Caco-2 (cell line): Measurements from ENCODE around the gene ACER3. TPM values are rescaled to one million over a fixed set of nuclear protein-coding genes. Genes with fewer than 3 reads are reported as not detected.

ENCODE experiments used
- BruUV-seq: library from RNA; stranded (reverse); fragments of 400-500 nt; replicated peaks from 2 replicates; lab custom pipeline; 2021; lab: Mats Ljungman, UMichigan
- CTCF ChIA-PET: fragments of 300-600 bp; sonication (Branson Sonifier 250); formaldehyde crosslinking; loops from one replicate; lab custom pipeline; 2022; ENCODE audit warnings: antibody characterized with exemption; lab: Charles Lee
- POLR2A ChIA-PET: fragments of 300-600 bp; sonication (Branson Sonifier 250); formaldehyde crosslinking; loops from one replicate; lab custom pipeline; 2022; ENCODE audit warnings: antibody characterized with exemption; lab: Charles Lee
- DNase-seq, 2 experiments: peaks; one replicate each; pipeline versions ENCODE4 v3.0.0 to v3.0.0-alpha.2; 2020 to 2022
- H3K27me3 ChIP-seq: replicated peaks from 2 replicates; pipeline ENCODE4 v1.6.0; 2011; ENCODE audit warnings: low read length; ENCODE audit not compliant: control insufficient read depth, insufficient read depth
- H3K36me3 ChIP-seq: 2 replicates; pipeline ENCODE4 v1.5.1; 2011; ENCODE audit warnings: low read length; ENCODE audit not compliant: control insufficient read depth, insufficient read depth
- H3K4me1 ChIP-seq: fragments of 250-450 bp; sonication (Bioruptor Pico); 2 replicates; pipeline ENCODE4 v1.5.1; 2020; ENCODE audit warnings: mild to moderate bottlenecking
- H3K4me3 ChIP-seq: 2 replicates; pipeline ENCODE4 v1.5.1; 2011; ENCODE audit warnings: low read depth, mild to moderate bottlenecking, control low read depth, low read length
- H3K9me3 ChIP-seq: fragments of 250-450 bp; sonication (Bioruptor Pico); 2 replicates; pipeline ENCODE4 v1.5.1; 2020; ENCODE audit warnings: mild to moderate bottlenecking, moderate library complexity
- H3K27ac Mint-ChIP-seq: one replicate; pipeline ENCODE4 v1.8.0; 2022; ENCODE audit warnings: mixed read lengths; ENCODE audit not compliant: unreplicated experiment
- H3K27me3 Mint-ChIP-seq: one replicate; pipeline ENCODE4 v1.8.0; 2022; ENCODE audit warnings: mixed read lengths; ENCODE audit not compliant: insufficient read depth, unreplicated experiment
- H3K36me3 Mint-ChIP-seq: one replicate; pipeline ENCODE4 v1.8.0; 2022; ENCODE audit warnings: mild to moderate bottlenecking, mixed read lengths; ENCODE audit not compliant: insufficient read depth, unreplicated experiment
- H3K4me1 Mint-ChIP-seq: one replicate; pipeline ENCODE4 v1.8.0; 2022; ENCODE audit warnings: low read depth, mixed read lengths; ENCODE audit not compliant: unreplicated experiment
- H3K4me3 Mint-ChIP-seq: one replicate; pipeline ENCODE4 v1.8.0; 2022; ENCODE audit warnings: mild to moderate bottlenecking, moderate library complexity, mixed read lengths; ENCODE audit not compliant: unreplicated experiment
- H3K9me3 Mint-ChIP-seq: one replicate; pipeline ENCODE4 v1.8.0; 2022; ENCODE audit warnings: mixed read lengths; ENCODE audit not compliant: unreplicated experiment
- intact Hi-C: fragments of 100-400 bp; cut with micrococcal nuclease; formaldehyde crosslinking; loops from one replicate; pipeline ENCODE4 v1.10.0; 2022; ENCODE audit not compliant: unreplicated experiment
- total RNA-seq: library from RNA; stranded (reverse); gene quantifications from 2 replicates; pipeline ENCODE4 v1.2.3, GENCODE V29; 2022
- TF ChIP-seq, protein P1 (sequence below), 2 experiments: fragments of 200-600 bp in 1 of 2; IDR thresholded peaks; 1 replicate in 1 of 2; 2 replicates in 1 of 2; pipeline versions ENCODE4 v1.5.1 to v1.8.0; 2011 to 2022; ENCODE audit warnings: antibody characterized with exemption in 1 of 2, control low read depth in 1 of 2, inconsistent platforms in 1 of 2, low read depth in 1 of 2, low read length in 1 of 2, mild to moderate bottlenecking in 1 of 2, moderate library complexity in 1 of 2; ENCODE audit not compliant: insufficient read depth in 1 of 2, severe bottlenecking in 1 of 2, unreplicated experiment in 1 of 2

The ACER3 gene
- total RNA-seq, 1 experiment from 2014 or later: 37.5 TPM

DNA sequence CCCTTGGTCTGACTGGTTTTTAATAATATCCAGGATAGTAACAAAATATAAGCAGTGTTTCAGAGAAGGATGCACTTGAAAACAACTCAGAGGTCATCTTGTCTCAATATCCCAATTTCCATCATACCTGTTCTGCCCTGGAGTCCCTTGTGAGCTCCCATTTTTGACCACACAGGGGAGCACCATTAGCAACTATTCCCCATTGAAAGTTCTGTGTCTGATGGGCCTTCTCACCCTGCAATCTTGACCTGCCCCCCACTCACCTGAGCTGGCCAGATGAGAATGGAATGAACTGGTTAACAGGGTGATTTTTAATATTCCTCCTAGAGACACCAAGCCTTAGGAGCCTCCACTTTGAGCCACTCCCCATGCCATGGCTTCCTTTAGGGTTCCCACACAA, 202.2 kb downstream of the ACER3 start:
- Mint-ChIP-seq H3K36me3 (peaks cover 9% of the 10 kb centered on the region), H3K9me3 (peaks cover 9% of the 10 kb centered on the region), H3K27me3 (no peaks in the 10 kb centered on the region), H3K4me1 (peaks cover 33% of the 10 kb centered on the region), H3K4me3 (no peak overlapping the region), H3K27ac (peak overlapping the region; percentile 65)
- ChIA-PET POLR2A (no interaction called here), CTCF (interaction anchor here (0.5 to 4.1 kb wide), 12 partner anchors 10 to 329 kb away, joined by 3 to 47 read pairs (median 4); no protein-coding TSS in a partner anchor)
- Histone ChIP-seq H3K9me3 (peaks cover 20% of the 10 kb centered on the region), H3K36me3 (no peaks in the 10 kb centered on the region), H3K27me3 (no peaks in the 10 kb centered on the region), H3K4me1 (peaks cover 24% of the 10 kb centered on the region), H3K4me3 (no peak overlapping the region)
- no TSS peak for BruUV-seq
- peak in 1 of 2 experiments; percentile 43 for DNase-seq
- intact Hi-C loops: no loop called here
- TF ChIP-seq, protein P1, sequence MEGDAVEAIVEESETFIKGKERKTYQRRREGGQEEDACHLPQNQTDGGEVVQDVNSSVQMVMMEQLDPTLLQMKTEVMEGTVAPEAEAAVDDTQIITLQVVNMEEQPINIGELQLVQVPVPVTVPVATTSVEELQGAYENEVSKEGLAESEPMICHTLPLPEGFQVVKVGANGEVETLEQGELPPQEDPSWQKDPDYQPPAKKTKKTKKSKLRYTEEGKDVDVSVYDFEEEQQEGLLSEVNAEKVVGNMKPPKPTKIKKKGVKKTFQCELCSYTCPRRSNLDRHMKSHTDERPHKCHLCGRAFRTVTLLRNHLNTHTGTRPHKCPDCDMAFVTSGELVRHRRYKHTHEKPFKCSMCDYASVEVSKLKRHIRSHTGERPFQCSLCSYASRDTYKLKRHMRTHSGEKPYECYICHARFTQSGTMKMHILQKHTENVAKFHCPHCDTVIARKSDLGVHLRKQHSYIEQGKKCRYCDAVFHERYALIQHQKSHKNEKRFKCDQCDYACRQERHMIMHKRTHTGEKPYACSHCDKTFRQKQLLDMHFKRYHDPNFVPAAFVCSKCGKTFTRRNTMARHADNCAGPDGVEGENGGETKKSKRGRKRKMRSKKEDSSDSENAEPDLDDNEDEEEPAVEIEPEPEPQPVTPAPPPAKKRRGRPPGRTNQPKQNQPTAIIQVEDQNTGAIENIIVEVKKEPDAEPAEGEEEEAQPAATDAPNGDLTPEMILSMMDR (IDR thresholded peaks at IDR 0.05; ENCODE audit: insufficient read depth in 1 of 2, low read depth in 1 of 2, low read length in 1 of 2, severe bottlenecking in 1 of 2, unreplicated experiment in 1 of 2): peak in 1 of 2 experiments; percentile 40

DNA sequence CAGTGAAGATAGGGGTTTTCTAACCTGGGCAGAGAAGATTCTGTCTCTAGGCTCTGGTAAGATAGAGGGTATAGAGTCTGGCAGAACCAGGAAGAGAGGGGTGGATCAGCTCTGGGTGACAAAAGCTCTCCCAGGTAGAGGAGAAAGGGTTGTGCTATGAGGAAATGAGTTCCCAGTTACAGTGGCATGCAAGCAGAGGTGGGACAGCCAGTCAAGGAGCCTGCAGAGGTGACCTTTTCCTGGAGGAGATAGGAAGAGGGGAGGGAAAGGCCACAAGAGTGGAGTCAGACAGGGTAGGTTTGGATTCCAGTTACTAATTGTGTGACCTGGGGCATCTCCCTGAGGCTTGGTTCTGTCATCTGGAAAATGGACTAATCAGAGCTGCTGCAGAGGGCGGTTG, 202.7 kb downstream of the ACER3 start:
- peaks cover 15% of the 10 kb centered on the region; the same call in 1 of the 2 replicates for H3K9me3 ChIP-seq
- Mint-ChIP-seq H3K27ac (peak overlapping the region; percentile 65), H3K27me3 (no peaks in the 10 kb centered on the region), H3K36me3 (peaks cover 9% of the 10 kb centered on the region), H3K9me3 (peaks cover 9% of the 10 kb centered on the region), H3K4me1 (peaks cover 33% of the 10 kb centered on the region), H3K4me3 (no peak overlapping the region)
- no peaks in the 10 kb centered on the region for H3K36me3 ChIP-seq
- intact Hi-C loops: no loop called here
- CTCF ChIA-PET: interaction anchor here (0.5 to 4.1 kb wide), 11 partner anchors 10 to 329 kb away, joined by 3 to 47 read pairs (median 4); no protein-coding TSS in a partner anchor
- DNase-seq: peak in 1 of 2 experiments; percentile 44
- BruUV-seq: no TSS peak
- no peak overlapping the region for H3K4me3 ChIP-seq
- TF ChIP-seq, protein P1 (IDR thresholded peaks at IDR 0.05; ENCODE audit: insufficient read depth in 1 of 2, low read depth in 1 of 2, low read length in 1 of 2, severe bottlenecking in 1 of 2, unreplicated experiment in 1 of 2): no peak
- H3K27me3 ChIP-seq: no peaks in the 10 kb centered on the region
- H3K4me1 ChIP-seq: peaks cover 26% of the 10 kb centered on the region
- POLR2A ChIA-PET: no interaction called here

DNA sequence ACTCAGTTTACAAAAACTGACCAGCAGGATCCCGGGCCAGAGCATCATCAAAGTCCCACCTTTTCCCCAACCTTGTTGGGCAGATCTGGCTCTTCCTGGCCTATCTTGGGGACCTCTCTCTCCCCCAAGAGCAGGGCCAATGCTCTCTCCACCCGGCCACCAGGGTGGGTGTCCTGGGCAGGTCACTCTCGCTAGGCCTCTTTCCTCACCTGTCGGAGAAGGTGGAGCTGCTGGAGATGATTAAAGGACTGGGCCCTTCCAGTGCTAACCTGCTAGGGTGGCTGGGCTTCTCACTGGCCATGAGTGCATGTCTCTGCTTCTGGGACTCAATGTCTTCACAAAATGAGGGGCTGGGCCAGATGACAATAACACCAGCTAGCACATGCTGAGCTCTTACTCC, 203.1 kb downstream of the ACER3 start:
- Mint-ChIP-seq H3K9me3 (peaks cover 9% of the 10 kb centered on the region), H3K36me3 (peaks cover 9% of the 10 kb centered on the region), H3K4me1 (peaks cover 33% of the 10 kb centered on the region), H3K27me3 (no peaks in the 10 kb centered on the region), H3K27ac (no peak overlapping the region), H3K4me3 (no peak overlapping the region)
- no peaks in the 10 kb centered on the region for H3K36me3 ChIP-seq
- peaks cover 26% of the 10 kb centered on the region for H3K4me1 ChIP-seq
- TF ChIP-seq, protein P1 (IDR thresholded peaks at IDR 0.05; ENCODE audit: insufficient read depth in 1 of 2, low read depth in 1 of 2, low read length in 1 of 2, severe bottlenecking in 1 of 2, unreplicated experiment in 1 of 2): no peak
- H3K9me3 ChIP-seq: peaks cover 13% of the 10 kb centered on the region; the same call in 1 of the 2 replicates
- H3K27me3 ChIP-seq: no peaks in the 10 kb centered on the region
- no peak overlapping the region for H3K4me3 ChIP-seq
- BruUV-seq: no TSS peak
- DNase-seq: no peak
- intact Hi-C loops: no loop called here
- CTCF ChIA-PET: interaction anchor here (1.3 to 4.1 kb wide), 6 partner anchors 12 to 76 kb away, joined by 3 to 47 read pairs (median 5); no protein-coding TSS in a partner anchor
- POLR2A ChIA-PET: no interaction called here
